Fibroblast of pulmonary artery (primary cell): ENCODE data around the gene MED6.
A peak's percentile ranks its signal among the peaks of the same experiment; 100 is the strongest.

Source experiments
- DNase-seq: peaks from one replicate; pipeline ENCODE4 v3.0.0-alpha.2; 2010; ENCODE audit warnings: low read depth
- H3K4me3 ChIP-seq: replicated peaks from 2 replicates; pipeline ENCODE4 v1.5.1; 2011; ENCODE audit warnings: low read depth, mild to moderate bottlenecking, control low read depth, low read length, moderate library complexity
- CTCF ChIP-seq: IDR thresholded peaks from 2 replicates; pipeline ENCODE4 v1.5.1; 2011; ENCODE audit warnings: mild to moderate bottlenecking, control low read depth, low read length, inconsistent platforms; ENCODE audit errors: missing control alignments

Gene MED6

GRCh38 chr14:70624972-70625371, 24.5 kb upstream of the MED6 start:
- TF ChIP-seq CTCF: no peak
- no peak overlapping the region for H3K4me3 ChIP-seq
- no peak for DNase-seq

- peak; percentile 69 for TF ChIP-seq CTCF
- DNase-seq: peak; percentile 46
- H3K4me3 ChIP-seq: no peak overlapping the region
Observed at GRCh38 chr14:70622111-70622712, 21.8 kb upstream of the MED6 start.

DNA sequence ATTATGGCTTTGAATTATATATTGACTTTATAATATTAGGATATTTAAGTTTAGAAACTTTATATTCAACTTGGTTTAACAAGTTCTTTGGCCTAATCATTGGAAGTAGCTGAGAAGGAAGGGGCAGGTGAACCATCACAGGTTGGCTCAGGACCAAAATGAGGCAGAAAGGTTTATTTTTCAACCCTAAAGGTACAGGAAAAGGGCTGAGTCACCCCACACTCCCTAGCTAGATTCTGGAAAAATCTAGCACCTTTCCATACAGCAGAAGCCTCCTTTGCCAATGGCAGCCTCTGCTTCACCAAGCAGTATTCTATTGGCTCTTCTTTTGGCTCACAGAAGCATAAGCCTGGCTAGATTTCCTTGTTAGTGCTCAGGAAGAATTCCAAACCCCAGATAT, 19.3 kb upstream of the MED6 start:
- no peak for TF ChIP-seq CTCF
- no peak for DNase-seq
- no peak overlapping the region for H3K4me3 ChIP-seq

- no peak for TF ChIP-seq CTCF
- DNase-seq: no peak
- H3K4me3 ChIP-seq: no peak overlapping the region
Observed at GRCh38 chr14:70618314-70618713, 17.9 kb upstream of the MED6 start.

DNA sequence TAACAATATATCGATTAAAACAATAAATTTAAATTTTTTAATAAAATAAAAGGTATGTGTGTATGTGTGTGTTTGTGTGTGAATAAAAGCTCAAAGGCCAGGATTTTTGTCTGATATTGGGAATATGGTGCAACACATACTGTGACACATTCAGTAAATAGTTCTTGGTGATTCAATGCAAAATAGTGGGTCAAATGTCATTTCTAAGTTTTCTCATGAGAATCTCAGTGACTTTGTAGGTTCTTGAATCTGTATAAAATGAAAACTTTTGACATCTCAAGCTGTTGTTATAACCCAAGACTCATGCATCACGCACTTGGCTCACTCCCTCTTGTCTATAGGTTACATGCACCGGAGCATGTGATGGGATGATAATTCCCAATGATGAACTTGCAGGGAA, 16.2 kb upstream of the MED6 start:
- TF ChIP-seq CTCF: no peak

GRCh38 chr14:70611216-70611615, 10.8 kb upstream of the MED6 start:
- no peak for TF ChIP-seq CTCF

More for the DNA sequence above, 16.2 kb upstream of the MED6 start:
- DNase-seq: no peak
- H3K4me3 ChIP-seq: no peak overlapping the region

DNA sequence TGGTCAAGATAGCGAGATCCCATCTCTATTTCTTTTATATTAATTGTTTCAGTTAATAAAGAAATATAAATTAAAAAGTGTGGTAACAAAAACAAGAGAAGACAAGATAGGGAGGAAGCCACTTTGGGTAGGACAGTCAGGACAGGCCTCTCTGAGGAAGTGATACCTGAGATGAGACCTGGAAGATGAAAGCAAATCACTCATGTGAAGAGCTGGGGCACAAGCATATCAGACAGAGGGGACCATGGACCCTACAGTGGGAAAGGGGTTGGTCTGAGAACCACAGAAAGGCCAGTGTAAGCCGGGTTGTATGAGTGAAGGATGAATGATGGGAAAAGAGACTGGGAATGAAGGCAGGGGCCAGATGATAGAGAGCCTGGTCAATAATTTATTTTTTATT, 1.8 kb upstream of the MED6 start:
- no peak for DNase-seq

More at GRCh38 chr14:70611216-70611615, 10.8 kb upstream of the MED6 start:
- DNase-seq: no peak
- H3K4me3 ChIP-seq: no peak overlapping the region

More for the DNA sequence above, 1.8 kb upstream of the MED6 start:
- H3K4me3 ChIP-seq: no peak overlapping the region
- no peak for TF ChIP-seq CTCF
